ENCODE results near the gene CCDC195.
"Not testable (repeated sequence)": the region's sequence is repeated elsewhere in the genome, so short reads cannot be mapped to it uniquely, and the experiment has no call there.

Gene CCDC195

DNA sequence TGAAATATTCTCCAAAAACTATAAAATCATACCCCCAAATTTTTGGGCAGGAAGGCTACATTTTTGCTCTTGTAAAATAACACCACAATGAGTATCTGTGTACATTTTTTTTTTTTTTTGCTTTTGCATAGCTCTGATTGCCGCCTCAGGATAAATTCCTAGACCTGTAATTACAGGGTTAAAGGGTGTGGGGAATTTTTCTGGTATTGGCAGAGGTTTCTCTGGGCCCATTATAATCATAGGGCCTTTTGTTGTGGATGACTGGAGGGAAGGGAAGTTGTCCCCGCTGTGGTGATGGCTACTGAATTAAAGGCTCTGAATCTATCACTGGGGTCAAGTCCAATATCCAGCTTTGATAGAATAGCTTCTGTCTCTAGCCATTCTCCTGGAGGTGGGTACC lies 26.6 kb downstream of the CCDC195 start:
- DNase-seq = no peak

DNA sequence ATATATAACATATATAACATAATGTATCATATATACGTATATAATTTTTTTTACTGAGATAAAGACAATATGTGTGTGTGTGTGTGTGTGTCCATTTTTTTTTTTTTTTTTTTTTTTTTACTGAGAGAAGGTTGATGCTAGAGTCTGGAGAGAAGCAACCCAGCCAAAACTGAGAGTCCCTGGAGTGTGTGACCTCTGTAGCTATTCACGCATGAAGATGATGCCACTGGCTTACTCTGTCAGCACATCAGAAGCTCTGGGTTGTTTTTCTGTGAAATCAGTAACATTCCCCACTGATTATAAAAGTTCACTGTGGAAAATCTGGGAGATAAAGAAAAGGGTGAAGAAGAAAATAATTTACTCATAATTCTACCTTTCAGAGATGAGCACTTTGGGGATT lies 27.2 kb downstream of the CCDC195 start:
- no peak for DNase-seq

DNA sequence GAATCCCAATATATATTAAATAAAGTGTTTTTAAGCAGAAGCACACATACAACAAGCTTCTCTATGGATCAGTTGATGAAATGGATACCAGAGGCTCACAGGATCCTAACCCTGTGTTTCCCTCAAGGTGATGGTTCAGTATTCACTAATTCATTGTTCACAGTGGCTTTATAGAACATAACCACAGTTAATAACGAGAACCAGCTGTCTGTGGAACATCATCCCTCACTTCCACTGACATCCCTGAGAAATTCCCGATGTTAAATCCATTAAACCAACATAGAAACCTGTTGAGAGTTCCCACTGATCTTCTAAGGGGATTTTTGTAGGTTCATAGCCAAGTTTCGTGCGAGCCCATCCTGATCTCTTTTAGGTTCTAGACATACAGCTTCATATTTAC lies 29.0 kb downstream of the CCDC195 start:
- DNase-seq = no peak

DNA sequence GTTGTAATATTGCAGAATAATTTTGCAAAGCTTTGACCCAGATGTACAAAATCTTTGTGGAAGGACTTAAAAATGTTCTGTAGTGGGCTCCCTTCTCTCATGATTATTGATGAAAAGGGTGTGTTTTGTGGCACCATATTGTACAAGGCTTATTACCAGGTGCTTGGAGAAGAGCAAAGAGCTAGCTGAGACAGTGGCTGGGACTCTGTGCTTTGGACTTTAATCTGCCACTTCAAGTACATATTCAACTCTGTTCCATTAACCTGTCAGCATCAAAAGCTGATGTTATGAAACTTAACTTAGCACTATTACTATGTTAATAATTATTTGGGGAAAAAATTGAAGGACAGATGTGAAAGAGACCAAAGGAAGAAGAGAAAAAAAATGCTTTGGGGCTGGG lies 31.0 kb downstream of the CCDC195 start:
- no peak for DNase-seq

DNA sequence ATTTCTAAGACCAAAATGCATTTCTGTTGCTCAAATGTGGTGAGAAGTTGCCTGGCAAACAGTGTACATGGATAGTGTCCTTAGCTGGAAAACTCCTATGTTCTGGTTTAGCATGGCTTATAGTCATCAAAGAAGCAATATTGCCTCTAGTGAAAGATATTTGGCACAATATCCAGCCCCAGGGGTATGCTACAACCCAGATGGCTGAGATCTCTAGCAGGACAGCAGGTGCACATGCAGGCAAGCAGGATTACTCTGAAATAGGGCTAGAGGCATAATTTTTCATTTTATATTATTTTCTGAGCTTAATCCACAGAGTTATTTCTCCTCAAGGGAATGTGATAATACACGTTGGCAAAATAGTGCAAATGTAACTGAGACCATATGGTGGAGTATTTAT lies 34.0 kb downstream of the CCDC195 start:
- DNase-seq = no peak

DNA sequence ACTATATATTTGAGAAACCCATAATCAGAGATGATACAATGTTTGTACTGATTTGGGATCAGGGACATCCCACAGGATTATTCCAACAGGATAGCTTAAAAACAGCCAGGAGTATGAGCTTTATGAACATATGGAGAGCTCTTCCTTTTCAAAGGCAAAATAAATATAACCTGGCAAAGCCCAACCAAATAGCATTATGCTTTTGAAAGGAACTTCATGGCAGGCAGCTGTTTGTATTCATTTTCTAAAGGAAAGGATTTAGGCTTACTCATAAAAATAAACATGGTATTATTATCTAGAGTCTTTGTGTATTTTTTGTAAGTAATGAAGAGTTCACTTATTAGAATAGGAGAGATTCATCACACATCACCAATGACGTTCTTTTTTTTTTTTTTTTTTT lies 44.4 kb downstream of the CCDC195 start:
- DNase-seq = peak; percentile 70

DNA sequence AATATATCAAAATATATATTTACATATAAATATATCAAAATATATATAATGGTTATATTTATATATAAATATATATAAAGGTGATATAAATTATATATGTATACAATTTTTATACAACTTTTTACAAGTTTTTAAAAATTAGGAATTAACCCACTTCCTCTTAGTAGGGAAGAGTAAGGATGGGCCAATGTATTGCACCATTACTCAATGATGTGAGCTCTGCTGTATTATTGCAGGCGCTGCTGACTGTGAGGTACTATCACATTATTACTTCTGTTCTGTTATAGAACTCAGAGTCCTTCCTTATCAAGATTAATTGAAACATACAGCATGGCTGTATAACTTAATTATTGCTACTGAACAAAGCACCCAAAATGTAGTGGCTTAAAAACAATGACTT lies 46.0 kb downstream of the CCDC195 start:
- DNase-seq = no peak

DNA sequence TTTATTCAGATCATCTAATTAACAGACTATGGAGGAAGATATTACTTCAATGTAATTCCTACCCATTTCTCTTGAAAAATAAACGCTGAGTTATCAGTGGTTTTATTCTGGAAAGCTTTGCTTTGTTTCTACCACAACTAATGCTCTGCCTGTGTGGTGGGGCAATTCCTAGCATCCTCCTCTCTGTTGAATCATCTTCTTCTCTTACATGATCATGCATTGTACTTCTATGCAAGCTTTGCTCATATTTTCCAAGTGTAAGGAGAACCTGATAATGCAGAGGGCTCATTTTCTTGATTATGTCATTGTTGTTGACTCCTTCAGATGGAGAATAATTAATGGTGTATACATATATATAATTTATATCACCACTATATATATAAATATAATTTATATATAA lies 46.7 kb downstream of the CCDC195 start:
- DNase-seq = no peak

DNA sequence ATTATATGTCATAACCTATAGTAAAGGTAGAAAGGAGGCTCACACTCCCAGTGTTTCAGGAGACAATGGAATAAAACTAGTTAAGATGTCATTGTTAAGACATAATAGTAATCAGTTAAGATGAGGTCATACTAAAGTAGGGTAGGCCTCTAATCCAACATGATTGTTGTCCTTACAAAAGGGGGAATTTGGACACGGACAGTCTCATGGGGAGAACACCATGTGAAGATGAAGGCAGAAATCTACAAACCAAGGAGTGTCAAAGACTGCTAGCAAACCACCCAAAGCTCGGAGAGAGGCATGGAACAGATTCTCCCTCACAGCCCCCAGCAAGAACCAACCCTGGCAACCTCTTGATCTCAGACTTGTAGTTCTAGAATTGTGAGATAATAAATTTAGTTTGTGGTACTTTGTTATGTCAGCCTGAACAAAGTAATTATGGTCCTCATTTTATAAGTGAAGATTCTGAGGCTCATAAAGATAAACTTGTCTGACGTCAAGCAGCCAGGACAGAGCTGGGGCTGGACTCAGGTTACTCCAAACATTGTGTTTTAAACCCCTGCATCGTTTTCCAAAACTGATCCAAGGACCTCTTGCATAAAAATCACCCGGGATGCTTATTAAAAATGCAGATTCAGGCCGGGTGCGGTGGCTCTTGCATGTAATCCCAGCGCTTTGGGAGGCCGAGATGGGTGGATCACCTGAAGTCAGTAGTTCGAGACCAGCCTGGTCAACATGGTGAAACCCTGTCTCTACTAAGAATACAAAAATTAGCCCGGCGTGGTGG lies 47.8 kb downstream of the CCDC195 start:
- peak; percentile 74 for DNase-seq

DNA sequence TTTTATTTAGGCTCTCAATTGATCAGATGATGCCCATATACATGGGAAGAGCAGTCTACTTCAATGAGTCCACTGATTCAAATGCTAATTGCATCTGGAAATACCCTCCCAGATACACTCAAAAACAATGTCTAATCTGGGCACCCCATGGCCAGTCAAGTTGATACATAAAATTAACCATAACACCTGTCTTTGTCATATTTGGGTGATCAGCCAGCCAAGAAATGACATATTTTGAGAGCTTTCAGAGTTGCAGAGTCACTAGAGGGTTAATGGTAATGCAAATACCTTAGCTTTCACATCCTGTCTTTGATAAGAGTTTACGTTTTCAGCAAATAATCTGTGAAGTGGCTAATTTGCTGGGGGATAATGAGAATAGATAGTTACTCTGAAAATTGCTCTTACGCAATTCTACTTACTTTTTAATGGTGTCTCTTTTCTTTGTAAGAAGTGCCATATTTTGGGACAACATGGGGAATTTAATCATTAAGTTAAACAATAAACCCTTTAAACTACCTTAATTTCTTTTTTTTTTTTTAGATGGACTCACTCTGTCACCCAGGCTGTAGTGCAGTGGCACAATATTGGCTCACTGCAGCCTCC lies 49.1 kb downstream of the CCDC195 start:
- peak; percentile 91 for DNase-seq

DNA sequence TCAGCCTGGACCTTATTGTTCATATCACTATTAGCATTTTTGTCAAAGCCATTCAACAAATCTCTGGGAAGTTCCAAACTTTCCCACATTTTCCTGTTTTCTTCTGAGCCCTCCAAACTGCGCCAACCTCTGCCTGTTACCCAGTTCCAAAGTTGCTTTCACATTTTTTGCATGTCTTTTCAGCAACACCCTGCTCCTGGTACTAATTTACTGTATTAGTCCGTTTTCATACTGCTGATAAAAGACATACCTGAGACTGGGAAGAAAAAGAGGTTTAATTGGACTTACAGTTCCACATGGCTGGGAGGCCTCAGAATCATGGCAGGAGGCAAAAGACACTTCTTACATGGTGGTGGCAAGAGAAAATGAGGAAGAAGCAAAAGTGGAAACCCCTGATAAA lies 52.8 kb downstream of the CCDC195 start:
- DNase-seq = not testable (repeated sequence)

DNA sequence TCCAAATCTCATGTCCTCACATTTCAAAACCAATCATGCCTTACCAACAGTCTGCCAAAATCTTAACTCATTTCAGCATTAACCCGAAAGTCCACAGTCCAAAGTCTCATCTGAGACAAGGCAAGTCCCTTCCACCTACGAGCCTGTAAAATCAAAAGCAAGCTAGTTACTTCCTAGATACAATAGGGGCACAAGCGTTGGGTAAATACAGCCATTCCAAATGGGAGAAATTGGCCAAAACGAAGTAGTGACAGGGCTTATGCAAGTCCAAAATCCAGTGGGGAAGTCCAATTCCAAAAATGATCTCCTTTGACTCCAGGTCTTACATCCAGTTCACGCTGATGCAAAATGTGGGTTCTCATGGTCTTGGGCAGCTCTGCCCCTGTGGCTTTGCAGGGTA lies 54.5 kb downstream of the CCDC195 start:
- not testable (repeated sequence) for DNase-seq

DNA sequence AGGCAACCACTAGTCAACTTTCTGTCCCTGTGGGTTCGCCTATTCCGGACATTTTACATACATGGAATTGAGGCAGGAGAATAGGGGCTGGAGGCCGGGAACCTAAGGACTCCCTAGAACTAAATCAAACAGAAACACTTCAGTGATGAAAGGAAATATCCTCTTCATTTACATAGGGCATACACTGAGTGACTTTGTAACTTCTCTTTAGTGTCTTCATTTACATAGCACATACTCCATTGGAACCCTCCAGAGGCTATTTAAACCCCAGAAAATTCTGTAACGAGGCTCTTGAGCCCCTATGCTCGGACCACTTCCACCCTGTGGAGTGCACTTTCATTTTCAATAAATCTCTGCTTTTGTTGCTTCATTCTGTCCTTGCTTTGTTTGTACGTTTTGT lies 56.5 kb downstream of the CCDC195 start:
- no peak for DNase-seq

DNA sequence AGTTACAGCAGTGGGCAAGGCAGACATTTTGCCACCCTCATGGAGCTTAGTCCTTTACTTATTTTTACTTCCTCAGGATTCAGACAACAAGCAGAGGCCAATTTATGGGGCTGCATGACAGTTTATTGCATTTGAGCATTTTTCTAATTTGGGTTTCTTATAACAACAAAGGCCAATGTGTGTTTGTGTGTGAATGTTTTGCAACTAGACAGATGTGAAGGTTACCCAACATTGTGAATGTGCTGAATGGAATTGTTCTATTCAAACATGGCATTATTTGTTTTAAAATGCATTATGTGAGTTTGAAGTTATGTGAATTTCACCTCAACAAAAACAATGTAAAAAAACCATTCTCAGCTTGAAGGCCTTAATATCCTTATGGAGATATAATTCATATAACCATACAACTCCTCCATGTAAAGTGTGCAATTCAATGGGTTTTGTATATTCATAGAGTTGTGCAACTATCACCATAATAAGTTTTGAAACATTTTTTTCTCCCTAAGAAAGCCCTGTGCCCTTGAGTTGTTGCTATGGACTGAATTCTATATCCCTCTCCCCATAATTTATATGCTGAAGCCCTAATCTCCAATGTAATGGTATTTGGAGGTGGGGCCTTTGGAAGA lies 57.3 kb downstream of the CCDC195 start:
- no peak for DNase-seq

DNA sequence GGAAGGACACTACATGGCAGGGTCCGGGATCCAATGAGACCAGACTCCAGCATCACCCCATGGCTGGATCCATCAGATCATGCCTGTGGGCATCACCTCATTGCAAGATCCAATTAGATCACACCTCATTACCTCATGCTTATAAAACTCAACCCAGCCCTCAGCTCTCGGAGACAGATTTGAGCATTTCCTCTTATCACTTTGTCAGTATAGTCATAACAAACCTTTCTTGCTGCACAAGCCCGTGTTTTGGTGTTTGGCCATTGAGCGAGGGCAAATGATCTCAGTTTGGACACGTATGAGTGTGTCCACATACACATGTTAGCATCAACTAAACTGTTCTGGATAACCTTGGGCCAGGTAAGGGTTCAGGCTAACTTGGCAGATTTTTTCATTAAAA lies 58.8 kb downstream of the CCDC195 start:
- DNase-seq = no peak

DNA sequence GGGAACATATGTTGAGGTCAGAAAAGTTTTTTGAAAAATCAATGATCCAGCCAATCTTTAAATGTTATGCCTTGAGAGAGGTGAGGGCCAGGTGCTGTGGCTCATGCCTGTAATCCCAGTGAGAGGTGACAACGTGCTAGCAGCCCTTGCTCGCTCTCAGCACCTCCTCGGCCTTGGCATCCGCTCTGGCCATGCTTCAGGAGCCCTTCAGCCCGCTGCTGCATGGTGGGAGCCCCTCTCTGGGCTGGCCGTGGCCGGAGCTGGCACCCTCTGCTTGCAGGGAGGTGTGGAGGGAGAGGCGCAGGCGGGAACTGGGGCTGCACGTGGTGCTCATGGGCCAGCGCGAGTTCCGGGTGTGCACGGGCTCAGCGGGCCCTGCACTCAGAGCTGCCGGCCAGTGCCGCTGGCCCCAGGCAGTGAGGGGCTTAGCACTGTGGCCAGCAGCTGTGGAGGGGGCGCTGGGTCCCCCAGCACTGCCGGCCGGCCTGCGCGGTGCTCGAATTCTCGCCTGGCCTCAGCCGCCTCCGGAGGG lies 61.1 kb downstream of the CCDC195 start:
- DNase-seq = no peak
